ENCODE data around the gene AATK. TPM values are rescaled to one million over a fixed set of nuclear protein-coding genes. Genes with fewer than 3 reads are reported as not detected.

The AATK gene
- total RNA-seq, 4 donors from 2014 or later = 0.51 to 5.9 (median 3.0) TPM

GRCh38 chr17:81073967-81074839 lies 91.8 kb downstream of the AATK start:
- intact Hi-C loops (cut with DNase I; ENCODE audit: low total_unique reads) = no loop called here
- no peaks in the 10 kb centered on the region for H3K36me3 ChIP-seq
- no peak for TF ChIP-seq CTCF (IDR thresholded peaks at IDR 0.05)
- TF ChIP-seq POLR2A (IDR thresholded peaks at IDR 0.05) = no peak
- no peaks in the 10 kb centered on the region for H3K4me1 ChIP-seq
- no peak overlapping the region for H3K27ac ChIP-seq
- no peaks in the 10 kb centered on the region for H3K27me3 ChIP-seq
- no peak overlapping the region for H3K4me3 ChIP-seq
- no peak for DNase-seq
- H3K9me3 ChIP-seq = no peaks in the 10 kb centered on the region

GRCh38 chr17:81071761-81072741 lies 94.0 kb downstream of the AATK start:
- no peaks in the 10 kb centered on the region for H3K27me3 ChIP-seq
- H3K4me3 ChIP-seq = no peak overlapping the region
- H3K36me3 ChIP-seq = no peaks in the 10 kb centered on the region
- no peak overlapping the region for H3K27ac ChIP-seq
- intact Hi-C loops (cut with DNase I; ENCODE audit: low total_unique reads) = no loop called here
- H3K4me1 ChIP-seq = no peaks in the 10 kb centered on the region
- no peak for TF ChIP-seq POLR2A (IDR thresholded peaks at IDR 0.05)
- no peak for TF ChIP-seq CTCF (IDR thresholded peaks at IDR 0.05)
- H3K9me3 ChIP-seq = no peaks in the 10 kb centered on the region
- no peak for DNase-seq

GRCh38 chr17:81070541-81071246 lies 95.3 kb downstream of the AATK start:
- no peaks in the 10 kb centered on the region for H3K36me3 ChIP-seq
- no peaks in the 10 kb centered on the region for H3K9me3 ChIP-seq
- no peaks in the 10 kb centered on the region for H3K27me3 ChIP-seq
- intact Hi-C loops (cut with DNase I; ENCODE audit: low total_unique reads) = no loop called here
- TF ChIP-seq POLR2A (IDR thresholded peaks at IDR 0.05) (no peak), CTCF (IDR thresholded peaks at IDR 0.05) (no peak)
- H3K4me3 ChIP-seq = no peak overlapping the region
- no peaks in the 10 kb centered on the region for H3K4me1 ChIP-seq
- no peak for DNase-seq
- H3K27ac ChIP-seq = no peak overlapping the region

GRCh38 chr17:81069135-81069645 lies 96.8 kb downstream of the AATK start:
- Histone ChIP-seq H3K27ac (no peak overlapping the region), H3K4me1 (no peaks in the 10 kb centered on the region), H3K9me3 (no peaks in the 10 kb centered on the region), H3K36me3 (no peaks in the 10 kb centered on the region), H3K27me3 (no peaks in the 10 kb centered on the region), H3K4me3 (no peak overlapping the region)
- intact Hi-C loops (cut with DNase I; ENCODE audit: low total_unique reads) = no loop called here
- DNase-seq = no peak
- TF ChIP-seq CTCF (IDR thresholded peaks at IDR 0.05) (no peak), POLR2A (IDR thresholded peaks at IDR 0.05) (no peak)
